Measurements from ENCODE around the gene TAB2.

The TAB2 gene

GRCh38 chr6:149446791-149447376, 129.4 kb downstream of the TAB2 start:
- no peak for DNase-seq (ENCODE audit: low spot score)
- in situ Hi-C loops (cut with MboI; ENCODE audit: low sequenced_read_pairs, unreplicated experiment): loop anchor here (25.0 kb wide), 1 partner anchor 860 kb away; no protein-coding TSS in a partner anchor
- TF ChIP-seq, protein P1, sequence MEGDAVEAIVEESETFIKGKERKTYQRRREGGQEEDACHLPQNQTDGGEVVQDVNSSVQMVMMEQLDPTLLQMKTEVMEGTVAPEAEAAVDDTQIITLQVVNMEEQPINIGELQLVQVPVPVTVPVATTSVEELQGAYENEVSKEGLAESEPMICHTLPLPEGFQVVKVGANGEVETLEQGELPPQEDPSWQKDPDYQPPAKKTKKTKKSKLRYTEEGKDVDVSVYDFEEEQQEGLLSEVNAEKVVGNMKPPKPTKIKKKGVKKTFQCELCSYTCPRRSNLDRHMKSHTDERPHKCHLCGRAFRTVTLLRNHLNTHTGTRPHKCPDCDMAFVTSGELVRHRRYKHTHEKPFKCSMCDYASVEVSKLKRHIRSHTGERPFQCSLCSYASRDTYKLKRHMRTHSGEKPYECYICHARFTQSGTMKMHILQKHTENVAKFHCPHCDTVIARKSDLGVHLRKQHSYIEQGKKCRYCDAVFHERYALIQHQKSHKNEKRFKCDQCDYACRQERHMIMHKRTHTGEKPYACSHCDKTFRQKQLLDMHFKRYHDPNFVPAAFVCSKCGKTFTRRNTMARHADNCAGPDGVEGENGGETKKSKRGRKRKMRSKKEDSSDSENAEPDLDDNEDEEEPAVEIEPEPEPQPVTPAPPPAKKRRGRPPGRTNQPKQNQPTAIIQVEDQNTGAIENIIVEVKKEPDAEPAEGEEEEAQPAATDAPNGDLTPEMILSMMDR (IDR thresholded peaks at IDR 0.05; ENCODE audit: borderline replicate concordance, control extremely low read depth, extremely low read depth, insufficient read depth, missing control alignments): no peak

- DNase-seq (ENCODE audit: low spot score): no peak
- TF ChIP-seq, protein P1 (IDR thresholded peaks at IDR 0.05; ENCODE audit: borderline replicate concordance, control extremely low read depth, extremely low read depth, insufficient read depth, missing control alignments): no peak
- in situ Hi-C loops (cut with MboI; ENCODE audit: low sequenced_read_pairs, unreplicated experiment): loop anchor here (25.0 kb wide), 1 partner anchor 862 kb away; no protein-coding TSS in a partner anchor
These were observed 131.4 kb downstream of the TAB2 start for GRCh38 chr6:149448821-149449453.

GRCh38 chr6:149449831-149450678, 132.5 kb downstream of the TAB2 start:
- TF ChIP-seq, protein P1 (IDR thresholded peaks at IDR 0.05; ENCODE audit: borderline replicate concordance, control extremely low read depth, extremely low read depth, insufficient read depth, missing control alignments): no peak
- in situ Hi-C loops (cut with MboI; ENCODE audit: low sequenced_read_pairs, unreplicated experiment): loop anchor here (25.0 kb wide), 1 partner anchor 863 kb away; no protein-coding TSS in a partner anchor
- DNase-seq (ENCODE audit: low spot score): no peak

DNA sequence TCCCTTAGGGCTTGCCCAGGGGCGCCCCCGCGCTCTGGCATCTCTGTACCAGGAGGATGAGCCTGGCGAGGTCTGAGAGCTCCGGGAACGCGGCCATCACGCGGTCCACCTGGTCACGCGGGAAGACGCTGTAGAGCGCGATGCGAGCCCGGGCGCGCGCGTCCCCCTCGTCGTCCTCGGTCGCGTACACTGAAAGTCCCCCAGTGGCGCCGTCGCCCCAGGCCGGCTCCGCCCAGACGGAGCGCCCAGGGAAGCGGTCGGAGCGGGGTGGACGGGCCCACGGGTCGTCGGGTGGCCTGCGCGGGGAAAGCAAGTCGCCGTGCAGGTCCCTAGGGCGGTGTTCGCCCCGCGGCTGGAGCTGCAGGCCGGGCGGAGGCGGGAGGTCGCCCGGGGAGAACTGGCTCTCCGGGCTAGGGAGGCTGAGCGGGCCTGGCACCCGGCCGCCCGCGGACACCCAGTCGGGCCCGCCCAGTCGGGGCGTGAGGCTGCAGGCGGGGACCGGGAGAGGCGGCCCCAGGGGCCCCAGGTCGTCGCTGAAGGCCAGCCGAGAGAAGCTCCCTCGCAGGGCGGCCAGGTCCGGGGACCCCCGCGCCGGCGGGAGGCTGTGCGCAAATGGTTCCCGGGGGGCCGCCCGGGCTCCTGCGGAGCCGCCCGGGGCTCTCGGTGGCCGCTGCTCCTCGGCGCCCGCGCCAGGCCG, 133.3 kb downstream of the TAB2 start:
- in situ Hi-C loops (cut with MboI; ENCODE audit: low sequenced_read_pairs, unreplicated experiment): no loop called here
- TF ChIP-seq, protein P1 (IDR thresholded peaks at IDR 0.05; ENCODE audit: borderline replicate concordance, control extremely low read depth, extremely low read depth, insufficient read depth, missing control alignments): no peak
- DNase-seq (ENCODE audit: low spot score): no peak

- in situ Hi-C loops (cut with MboI; ENCODE audit: low sequenced_read_pairs, unreplicated experiment): no loop called here
- TF ChIP-seq, protein P1 (IDR thresholded peaks at IDR 0.05; ENCODE audit: borderline replicate concordance, control extremely low read depth, extremely low read depth, insufficient read depth, missing control alignments): no peak
- DNase-seq (ENCODE audit: low spot score): no peak
These were observed 134.0 kb downstream of the TAB2 start for GRCh38 chr6:149451376-149452036.

All from GM13976 (cell line).